Suprapubic skin (tissue), 3 donors: Measurements from ENCODE around the gene ZCCHC3.

Source experiments
- POLR2AphosphoS5 ChIP-seq, 3 donors: sonication (generic); formaldehyde crosslinking; IDR thresholded peaks; one replicate each; pipeline ENCODE4 v1.6.1; 2017; ENCODE audit warnings: antibody characterized with exemption in 3 of 3
- TF ChIP-seq, protein P1 (sequence below), 2 donors: fragments of 200-600 bp in 1 of 2; fragments of 450-650 bp in 1 of 2; sonication (generic) in 1 of 2; IDR thresholded peaks; one replicate each; pipeline ENCODE4 v1.5.1; 2016 to 2019; ENCODE audit warnings: antibody characterized with exemption in 2 of 2, mild to moderate bottlenecking in 1 of 2, moderate library complexity in 1 of 2

DNA sequence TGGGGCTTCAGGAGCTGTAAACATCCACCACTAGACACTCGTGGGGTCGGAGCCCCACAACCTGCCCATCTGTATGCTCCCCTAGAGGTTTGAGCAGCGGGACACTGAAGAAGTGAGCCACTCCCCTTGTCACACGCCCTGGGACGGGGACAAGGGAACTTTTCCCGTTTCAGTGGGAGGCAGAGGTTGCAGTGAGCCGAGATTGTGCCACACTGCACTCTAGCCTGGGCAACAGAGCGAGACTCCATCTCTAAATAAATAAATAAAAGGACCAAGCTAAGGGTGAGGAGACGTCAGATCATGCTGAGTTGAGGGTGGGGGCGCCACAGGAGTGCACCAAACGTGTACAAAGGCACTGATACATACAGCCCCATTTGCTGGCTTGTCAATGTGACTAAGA is 8.4 kb downstream of the ZCCHC3 start:
- no peak for TF ChIP-seq POLR2AphosphoS5 (IDR thresholded peaks at IDR 0.05)
- TF ChIP-seq, protein P1, sequence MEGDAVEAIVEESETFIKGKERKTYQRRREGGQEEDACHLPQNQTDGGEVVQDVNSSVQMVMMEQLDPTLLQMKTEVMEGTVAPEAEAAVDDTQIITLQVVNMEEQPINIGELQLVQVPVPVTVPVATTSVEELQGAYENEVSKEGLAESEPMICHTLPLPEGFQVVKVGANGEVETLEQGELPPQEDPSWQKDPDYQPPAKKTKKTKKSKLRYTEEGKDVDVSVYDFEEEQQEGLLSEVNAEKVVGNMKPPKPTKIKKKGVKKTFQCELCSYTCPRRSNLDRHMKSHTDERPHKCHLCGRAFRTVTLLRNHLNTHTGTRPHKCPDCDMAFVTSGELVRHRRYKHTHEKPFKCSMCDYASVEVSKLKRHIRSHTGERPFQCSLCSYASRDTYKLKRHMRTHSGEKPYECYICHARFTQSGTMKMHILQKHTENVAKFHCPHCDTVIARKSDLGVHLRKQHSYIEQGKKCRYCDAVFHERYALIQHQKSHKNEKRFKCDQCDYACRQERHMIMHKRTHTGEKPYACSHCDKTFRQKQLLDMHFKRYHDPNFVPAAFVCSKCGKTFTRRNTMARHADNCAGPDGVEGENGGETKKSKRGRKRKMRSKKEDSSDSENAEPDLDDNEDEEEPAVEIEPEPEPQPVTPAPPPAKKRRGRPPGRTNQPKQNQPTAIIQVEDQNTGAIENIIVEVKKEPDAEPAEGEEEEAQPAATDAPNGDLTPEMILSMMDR (IDR thresholded peaks at IDR 0.05) = no peak
